OCI-LY3 (cell line): ENCODE measurements around the gene CSPG5.

ENCODE experiments used
- CTCF ChIP-seq: fragments of 200-600, 300-600 bp; sonication (generic); IDR thresholded peaks from 2 replicates; pipeline ENCODE4 v1.5.1; 2014; ENCODE audit warnings: antibody characterized with exemption, low read length, low read depth
- EZH2phosphoT487 ChIP-seq: fragments of 200-600 bp; shearing (Covaris generic); IDR thresholded peaks from 2 replicates; pipeline ENCODE4 v1.6.1; 2018; ENCODE audit warnings: antibody characterized with exemption, mixed run types, low read depth

GRCh38 chr3:47612178-47612577 is 33.5 kb upstream of the CSPG5 start:
- TF ChIP-seq CTCF (no peak), EZH2phosphoT487 (no peak)
